IMR-90 (cell line): ENCODE data around the gene PTGR3. TPM values are rescaled to one million over a fixed set of nuclear protein-coding genes. Genes with fewer than 3 reads are reported as not detected.

Experiments
- ATAC-seq: fragments of 200-7000 bp; cut with Tn5 transposase; 2 replicates; pipeline ENCODE4 v1.9.1; 2020; ENCODE audit warnings: low read depth, mild to moderate bottlenecking, moderate library complexity
- BruUV-seq: library from RNA; stranded (reverse); fragments of 400-500 nt; replicated peaks from 2 replicates; lab custom pipeline; 2021; lab: Mats Ljungman, UMichigan
- CTCF ChIA-PET: fragments of 300-600 bp; formaldehyde crosslinking; extraction: SDS; loops from one replicate; lab custom pipeline; 2021; ENCODE audit warnings: antibody characterized with exemption; lab: Yijun Ruan, JAX
- POLR2A ChIA-PET: fragments of 300-600 bp; sonication (Branson Sonifier 250); formaldehyde crosslinking; loops from one replicate; lab custom pipeline; 2022; ENCODE audit warnings: antibody characterized with exemption; ENCODE audit not compliant: unreplicated experiment; lab: Charles Lee
- DNase-seq: peaks from one replicate; pipeline ENCODE4 v3.0.0; 2013
- H2AFZ ChIP-seq: replicated peaks from 2 replicates; pipeline ENCODE3; 2013; ENCODE audit warnings: low read length, mild to moderate bottlenecking; ENCODE audit not compliant: poor library complexity
- H2AK5ac ChIP-seq: 2 replicates; pipeline ENCODE4 v1.6.1; 2013; ENCODE audit warnings: low read depth, low read length, inconsistent platforms
- H2AK9ac ChIP-seq: replicated peaks from 2 replicates; pipeline ENCODE3; 2013; ENCODE audit warnings: mild to moderate bottlenecking, low read depth, low read length, moderate library complexity; ENCODE audit not compliant: poor library complexity
- H2BK120ac ChIP-seq: 2 replicates; pipeline ENCODE4 v1.6.1; 2013; ENCODE audit warnings: low read depth, low read length, inconsistent platforms
- H2BK15ac ChIP-seq: 3 replicates; pipeline ENCODE4 v1.6.1; 2013; ENCODE audit warnings: low read depth, low read length, inconsistent platforms
- H2BK20ac ChIP-seq: 2 replicates; pipeline ENCODE4 v1.6.1; 2013; ENCODE audit warnings: low read depth, mild to moderate bottlenecking, inconsistent platforms, low read length, moderate library complexity
- H2BK5ac ChIP-seq: 2 replicates; pipeline ENCODE4 v1.6.1; 2013; ENCODE audit warnings: mild to moderate bottlenecking, low read depth, low read length, inconsistent platforms; ENCODE audit not compliant: poor library complexity, severe bottlenecking
- H3K14ac ChIP-seq: replicated peaks from 2 replicates; pipeline ENCODE4 v1.6.1; 2013; ENCODE audit warnings: low read depth, low read length, inconsistent platforms
- H3K18ac ChIP-seq: 2 replicates; pipeline ENCODE4 v1.6.1; 2013; ENCODE audit warnings: low read depth, low read length, control low read depth
- H3K23ac ChIP-seq: 2 replicates; pipeline ENCODE4 v1.6.1; 2013; ENCODE audit warnings: low read depth, low read length, inconsistent platforms
- H3K27ac ChIP-seq: 2 replicates; pipeline ENCODE4 v1.5.1; 2013; ENCODE audit warnings: mild to moderate bottlenecking, control low read depth, low read length; ENCODE audit not compliant: insufficient read depth
- H3K27me3 ChIP-seq: 2 replicates; pipeline ENCODE4 v1.6.1; 2013; ENCODE audit warnings: low read length; ENCODE audit not compliant: control insufficient read depth, insufficient read depth
- H3K36me3 ChIP-seq: 2 replicates; pipeline ENCODE4 v1.6.1; 2013; ENCODE audit warnings: low read length, mixed read lengths; ENCODE audit not compliant: control insufficient read depth, insufficient read depth
- H3K4ac ChIP-seq: 2 replicates; pipeline ENCODE4 v1.6.1; 2013; ENCODE audit warnings: low read depth, low read length, inconsistent platforms
- H3K4me1 ChIP-seq: 2 replicates; pipeline ENCODE4 v1.6.1; 2013; ENCODE audit warnings: low read length, mixed read lengths; ENCODE audit not compliant: control insufficient read depth, insufficient read depth
- H3K4me2 ChIP-seq: 2 replicates; pipeline ENCODE4 v1.6.1; 2013; ENCODE audit warnings: low read depth, mild to moderate bottlenecking, control low read depth, low read length, moderate library complexity
- H3K4me3 ChIP-seq: 2 replicates; pipeline ENCODE4 v1.5.1; 2013; ENCODE audit warnings: low read depth, mild to moderate bottlenecking, control low read depth, low read length, moderate library complexity; ENCODE audit not compliant: insufficient read depth
- H3K56ac ChIP-seq: 2 replicates; pipeline ENCODE4 v1.6.1; 2013; ENCODE audit warnings: low read length, inconsistent platforms; ENCODE audit not compliant: insufficient read depth; ENCODE audit errors: extremely low read depth
- H3K79me1 ChIP-seq, 2 experiments: 2 replicates each; pipeline ENCODE4 v1.6.1; 2013; ENCODE audit warnings: low read length in 2 of 2, inconsistent platforms in 1 of 2, low read depth in 1 of 2
- H3K9ac ChIP-seq: 2 replicates; pipeline ENCODE4 v1.6.1; 2013; ENCODE audit warnings: low read depth, low read length, control low read depth
- H3K9me1 ChIP-seq: 2 replicates; pipeline ENCODE4 v1.6.1; 2013; ENCODE audit warnings: low read length, inconsistent platforms; ENCODE audit not compliant: insufficient read depth
- H3K9me3 ChIP-seq: 2 replicates; pipeline ENCODE4 v1.6.1; 2013; ENCODE audit warnings: low read length; ENCODE audit not compliant: control insufficient read depth, insufficient read depth
- H4K20me1 ChIP-seq: 2 replicates; pipeline ENCODE4 v1.6.1; 2013; ENCODE audit warnings: low read length, inconsistent platforms; ENCODE audit not compliant: insufficient read depth
- H4K5ac ChIP-seq: 2 replicates; pipeline ENCODE4 v1.6.1; 2013; ENCODE audit warnings: mild to moderate bottlenecking, low read depth, low read length, control low read depth
- H4K8ac ChIP-seq, 2 experiments: 2 replicates each; pipeline ENCODE4 v1.6.1; 2013; ENCODE audit warnings: low read depth in 2 of 2, low read length in 2 of 2, control low read depth in 1 of 2, inconsistent platforms in 1 of 2
- H4K91ac ChIP-seq: 2 replicates; pipeline ENCODE4 v1.6.1; 2013; ENCODE audit warnings: low read depth, low read length, inconsistent platforms; ENCODE audit not compliant: insufficient read depth
- BHLHE40 ChIP-seq: fragments of 150-350 bp; IDR thresholded peaks from 2 replicates; pipeline ENCODE4 v1.6.1; 2016; ENCODE audit warnings: mild to moderate bottlenecking, low read depth, low read length
- MAZ ChIP-seq: IDR thresholded peaks from 2 replicates; pipeline ENCODE4 v1.6.1; 2012; ENCODE audit warnings: low read depth, mild to moderate bottlenecking, low read length, improper control_type of control experiment, moderate library complexity, borderline replicate concordance
- MXI1 ChIP-seq: IDR thresholded peaks from 2 replicates; pipeline ENCODE4 v1.6.1; 2012; ENCODE audit warnings: low read depth, mild to moderate bottlenecking, low read length, moderate library complexity, borderline replicate concordance
- NFE2L2 ChIP-seq: fragments of 150-350 bp; IDR thresholded peaks from 2 replicates; pipeline ENCODE4 v1.6.1; 2016; ENCODE audit warnings: low read depth, mild to moderate bottlenecking, low read length
- POLR2A ChIP-seq: IDR thresholded peaks from 2 replicates; pipeline ENCODE4 v1.6.1; 2012; ENCODE audit warnings: mild to moderate bottlenecking, low read depth, low read length
- RAD21 ChIP-seq: IDR thresholded peaks from 2 replicates; pipeline ENCODE4 v1.6.1; 2012; ENCODE audit warnings: low read length, improper control_type of control experiment
- RCOR1 ChIP-seq: IDR thresholded peaks from 2 replicates; pipeline ENCODE4 v1.6.1; 2012; ENCODE audit warnings: mild to moderate bottlenecking, low read length, improper control_type of control experiment; ENCODE audit not compliant: insufficient replicate concordance
- RFX5 ChIP-seq: IDR thresholded peaks from 2 replicates; pipeline ENCODE4 v1.8.0; 2012; ENCODE audit warnings: low read depth, mild to moderate bottlenecking, low read length, moderate library complexity
- SMC3 ChIP-seq: fragments of 150-350 bp; IDR thresholded peaks from 2 replicates; pipeline ENCODE4 v1.6.1; 2016; ENCODE audit warnings: low read depth, mild to moderate bottlenecking, antibody characterized with exemption, low read length, moderate library complexity
- WGBS, 2 experiments: methylation state at CpG; one replicate each; pipeline versions ENCODE4 v1.1.5 to v1.1.7; 2013; ENCODE audit warnings: missing lambda C conversion rate in 2 of 2; ENCODE audit not compliant: insufficient read length in 1 of 2; ENCODE audit errors: extremely low coverage in 2 of 2; 5-methylcytosine and 5-hydroxymethylcytosine counted together
- dilution Hi-C: fragments of 300-500 bp; cut with HindIII; formaldehyde crosslinking; loops from one replicate; pipeline ENCODE4 v1.14.3; 2018; ENCODE audit warnings: low sequenced_read_pairs; ENCODE audit not compliant: unreplicated experiment
- in situ Hi-C: fragments of 300-500 bp; cut with MboI; formaldehyde crosslinking; loops from 3 replicates; pipeline ENCODE4 v1.14.3; 2019; ENCODE audit warnings: low sequenced_read_pairs, inconsistent platforms, mixed read lengths
- intact Hi-C: fragments of 100-400 bp; cut with micrococcal nuclease; formaldehyde crosslinking; loops from 2 replicates; pipeline ENCODE4 v1.10.0; 2022
- polyA plus RNA-seq, 3 experiments: library from polyadenylated mRNA; depleted of rRNA; stranded (reverse); fragments of >200 nt; gene quantifications; 2 replicates each; pipeline ENCODE4 v1.2.3, GENCODE V29; 2012; ENCODE audit warnings: low replicate concordance in 1 of 3
- total RNA-seq: library from RNA; depleted of rRNA; stranded (reverse); fragments of >200 nt; gene quantifications from 2 replicates; pipeline ENCODE4 v1.2.3, GENCODE V29; 2012
- TF ChIP-seq, protein P1 (sequence below): fragments of 150-350 bp; IDR thresholded peaks from 2 replicates; pipeline ENCODE4 v1.6.1; 2016; ENCODE audit warnings: low read depth, mild to moderate bottlenecking, low read length, moderate library complexity, borderline replicate concordance

The PTGR3 gene
- total and polyA plus RNA-seq, 2 of the 4 experiments (the other 2 are of a cell fraction): 16.1 to 26.4 TPM

GRCh38 chr18:75251466-75251865 is 42.5 kb upstream of the PTGR3 start:
- H4K91ac ChIP-seq: no peak overlapping the region
- no peak overlapping the region for H3K4me2 ChIP-seq
- H2AFZ ChIP-seq: no peak overlapping the region
- H3K4me1 ChIP-seq: peaks cover 18% of the 10 kb centered on the region
- no peak overlapping the region for H2BK120ac ChIP-seq
- H3K18ac ChIP-seq: no peak overlapping the region
- dilution Hi-C loops: no loop called here
- H4K5ac ChIP-seq: no peak overlapping the region
- H3K27ac ChIP-seq: no peak overlapping the region
- H3K79me1 ChIP-seq: peaks cover 11 to 39% of the 10 kb centered on the region in 2 experiments; a peak in 3 of 4 replicates
- H3K36me3 ChIP-seq: no peaks in the 10 kb centered on the region
- no peak overlapping the region for H3K56ac ChIP-seq
- no peak overlapping the region for H2AK5ac ChIP-seq
- POLR2A ChIA-PET: interaction anchor here (0.6 to 0.7 kb wide), 3 partner anchors 13 to 1491 kb away, joined by 3 to 13 read pairs (median 3); no protein-coding TSS in a partner anchor
- no peak overlapping the region for H3K4ac ChIP-seq
- H3K27me3 ChIP-seq: no peaks in the 10 kb centered on the region
- no peak for TF ChIP-seq MAZ
- no peak for TF ChIP-seq RAD21
- TF ChIP-seq RCOR1: no peak
- TF ChIP-seq MXI1: no peak
- no peak for TF ChIP-seq NFE2L2
- TF ChIP-seq POLR2A: no peak
- TF ChIP-seq SMC3: no peak
- TF ChIP-seq RFX5: no peak
- TF ChIP-seq, protein P1, sequence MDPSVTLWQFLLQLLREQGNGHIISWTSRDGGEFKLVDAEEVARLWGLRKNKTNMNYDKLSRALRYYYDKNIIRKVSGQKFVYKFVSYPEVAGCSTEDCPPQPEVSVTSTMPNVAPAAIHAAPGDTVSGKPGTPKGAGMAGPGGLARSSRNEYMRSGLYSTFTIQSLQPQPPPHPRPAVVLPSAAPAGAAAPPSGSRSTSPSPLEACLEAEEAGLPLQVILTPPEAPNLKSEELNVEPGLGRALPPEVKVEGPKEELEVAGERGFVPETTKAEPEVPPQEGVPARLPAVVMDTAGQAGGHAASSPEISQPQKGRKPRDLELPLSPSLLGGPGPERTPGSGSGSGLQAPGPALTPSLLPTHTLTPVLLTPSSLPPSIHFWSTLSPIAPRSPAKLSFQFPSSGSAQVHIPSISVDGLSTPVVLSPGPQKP: no peak
- no peak for TF ChIP-seq BHLHE40
- WGBS, 2 experiments: no CpG with 5 or more reads among the region's 5 CpGs
- CTCF ChIA-PET: interaction anchor here (0.7 kb wide), 2 partner anchors 325 to 607 kb away, joined by 3 to 7 read pairs; no protein-coding TSS in a partner anchor
- H3K9me3 ChIP-seq: no peaks in the 10 kb centered on the region
- H3K4me3 ChIP-seq: no peak overlapping the region
- intact Hi-C loops: no loop called here
- no peak overlapping the region for H3K14ac ChIP-seq
- no peak overlapping the region for H2BK5ac ChIP-seq
- no peak overlapping the region for H2AK9ac ChIP-seq
- ATAC-seq (no peak), DNase-seq (no peak)
- BruUV-seq: no TSS peak
- no peak overlapping the region for H4K8ac ChIP-seq
- H2BK15ac ChIP-seq: no peak overlapping the region
- no peaks in the 10 kb centered on the region for H4K20me1 ChIP-seq
- H2BK20ac ChIP-seq: no peak overlapping the region
- no peak overlapping the region for H3K9ac ChIP-seq
- peaks cover 11% of the 10 kb centered on the region; the same call in 1 of the 2 replicates for H3K9me1 ChIP-seq
- in situ Hi-C loops: no loop called here
- no peak overlapping the region for H3K23ac ChIP-seq
